Heart right ventricle (tissue), 16 donors: Measurements from ENCODE around the gene SECISBP2. TPM values are rescaled to one million over a fixed set of nuclear protein-coding genes. Genes with fewer than 3 reads are reported as not detected.

Experiments
- ATAC-seq, 8 donors: fragments of 200-7000 bp; cut with Tn5 transposase; one replicate each; pipeline ENCODE4 v1.9.1; 2020; ENCODE audit warnings: mild to moderate bottlenecking in 8 of 8, moderate library complexity in 8 of 8, moderate number of reproducible peaks in 1 of 8
- DNase-seq, 2 donors: peaks; one replicate each; pipeline ENCODE4 v3.0.0-alpha.2; 2020
- H3K27ac ChIP-seq, 10 donors: fragments of 200-600 bp; sonication (generic) in 2 of 10; one replicate each; pipeline versions ENCODE4 v1.5.0 to v1.8.0; 2020 to 2022; ENCODE audit warnings: mild to moderate bottlenecking in 3 of 10
- H3K27me3 ChIP-seq, 7 donors: fragments of 200-600 bp; one replicate each; pipeline ENCODE4 v1.8.0; 2021 to 2022; ENCODE audit warnings: mild to moderate bottlenecking in 2 of 7
- H3K36me3 ChIP-seq, 9 donors: fragments of 200-600 bp; sonication (generic) in 1 of 9; one replicate each; pipeline versions ENCODE4 v1.5.0 to v1.8.0; 2020 to 2022; ENCODE audit warnings: mild to moderate bottlenecking in 2 of 9
- H3K4me1 ChIP-seq, 9 donors: fragments of 200-600 bp; sonication (generic) in 1 of 9; one replicate each; pipeline versions ENCODE4 v1.5.0 to v1.8.0; 2020 to 2022; ENCODE audit warnings: mild to moderate bottlenecking in 4 of 9
- H3K4me3 ChIP-seq, 10 donors: fragments of 200-600 bp; sonication (generic) in 2 of 10; one replicate each; pipeline versions ENCODE4 v1.5.0 to v1.8.0; 2020 to 2022; ENCODE audit warnings: mild to moderate bottlenecking in 7 of 10, moderate library complexity in 2 of 10
- H3K9me3 ChIP-seq, 11 donors: fragments of 200-600 bp in 10 of 11; sonication (generic) in 2 of 11; one replicate each; pipeline versions ENCODE4 v1.5.0 to v1.8.0; 2013 to 2022; ENCODE audit warnings: mild to moderate bottlenecking in 2 of 11, control low read depth in 1 of 11, moderate library complexity in 1 of 11
- CTCF ChIP-seq, 9 donors: fragments of 200-600 bp; sonication (generic) in 2 of 9; IDR thresholded peaks; one replicate each; pipeline versions ENCODE4 v1.5.0 to v1.8.0; 2021 to 2022; ENCODE audit warnings: antibody characterized with exemption in 9 of 9, mild to moderate bottlenecking in 5 of 9, moderate library complexity in 1 of 9
- WGBS, 2 donors: extraction: QIAGEN DNeasy Blood & Tissue Kit; methylation state at CpG; one replicate each; pipeline ENCODE4 v1.1.7; 2013; ENCODE audit warnings: inconsistent platforms in 1 of 2; 5-methylcytosine and 5-hydroxymethylcytosine counted together
- intact Hi-C, 10 donors: fragments of 100-400 bp; cut with DNase I; formaldehyde crosslinking; loops; one replicate each; pipeline versions ENCODE4 v1.11.1 to v1.14.2; 2022
- polyA plus RNA-seq, 2 donors: library from polyadenylated mRNA; stranded (reverse); fragments of 200-250 nt; gene quantifications; one replicate each; pipeline ENCODE4 v1.2.3, GENCODE V29; 2013
- total RNA-seq, 10 donors: library from RNA; stranded (reverse); fragmentation: NEBNext Ultra II Directional in 3 of 10; extraction: Animal tissue kit (Norgen Biotek cat#: 25700) in 3 of 10; gene quantifications; one replicate each; pipeline versions ENCODE4 v1.2.1 to v1.2.4, GENCODE V29; 2021 to 2023
- donor health status: Arrhythmogenic right ventricular cardiomyopathy.
- donor health status: ischemic (EF 13 %, LVEDD 7.1; RV severe dilation, severe dysfunction).
- donor health status: healthy with polysubstance abuse.
- donor health status: DM: no; HTN: yes; CAD: no.
- donor health status: DM: no; HTN: no; CAD: no.
- donor health status: ischemic (EF 25% LVEDD 6.9; RV normal size, moderate dysfunction).
- donor health status: ischemic (EF 25% LVEDD 5.7; RV mildly dilated, moderate dysfunction).
- donor health status: healthy.
- donor health status: DM: yes; HTN: yes; CAD: no.
- donor health status: Ischemic cardiomyopathy.
- donor health status: ischemic (EF 35%, LVEDD 5.7; RV mildly dilated, moderate dysfunction).
- donor health status: nonischemic (EF 11% LVEDD 7.7; RV severe dilation, severe dysfunction).
- donor health status: DM: yes; HTN: yes; CAD: no.
- donor health status: PGD.
- donor health status: ischemic (EF 29% LVEDD 5.4; RV normal size, mild dysfunction).
- donor health status: nonischemic (EF 23%, LVEDD 6.1; RV moderate dilation, normal function).

Gene SECISBP2
- total and polyA plus RNA-seq, 12 donors, result 13.9 to 20.1 (median 17.0) TPM

GRCh38 chr9:89345476-89345875 is 27.2 kb downstream of the SECISBP2 start:
- no peaks in the 10 kb centered on the region for H3K9me3 ChIP-seq
- no peak overlapping the region for H3K27ac ChIP-seq
- TF ChIP-seq CTCF (IDR thresholded peaks at IDR 0.05), result no peak
- no peak overlapping the region for H3K4me3 ChIP-seq
- WGBS, 2 donors, result 96 to 98% methylated on average over 5 of the region's 5 CpGs
- intact Hi-C loops, result no loop called here
- H3K4me1 ChIP-seq, result no peaks in the 10 kb centered on the region
- no peak for DNase-seq
- no peak for ATAC-seq
- peaks cover 0 to 100% (median 82%) of the 10 kb centered on the region in 9 donors for H3K36me3 ChIP-seq
- no peaks in the 10 kb centered on the region for H3K27me3 ChIP-seq

GRCh38 chr9:89346696-89347095 is 28.4 kb downstream of the SECISBP2 start:
- Histone ChIP-seq H3K9me3 (no peaks in the 10 kb centered on the region), H3K4me1 (peaks cover 0 to 8% (median 3%) of the 10 kb centered on the region in 9 donors), H3K27me3 (no peaks in the 10 kb centered on the region), H3K4me3 (no peak overlapping the region), H3K27ac (no peak overlapping the region), H3K36me3 (peaks cover 0 to 100% (median 82%) of the 10 kb centered on the region in 9 donors)
- DNase-seq (no peak), ATAC-seq (no peak)
- intact Hi-C loops, result no loop called here
- TF ChIP-seq CTCF (IDR thresholded peaks at IDR 0.05), result no peak
- WGBS, 2 donors, result 80 to 82% methylated on average over 9 of the region's 9 CpGs

- peaks cover 0 to 18% (median 11%) of the 10 kb centered on the region in 9 donors for H3K4me1 ChIP-seq
- no peaks in the 10 kb centered on the region for H3K9me3 ChIP-seq
- 93 to 98% methylated on average over 5 of the region's 5 CpGs for WGBS, 2 donors
- TF ChIP-seq CTCF (IDR thresholded peaks at IDR 0.05), result no peak
- DNase-seq (no peak), ATAC-seq (no peak)
- H3K4me3 ChIP-seq, result no peak overlapping the region
- H3K27me3 ChIP-seq, result no peaks in the 10 kb centered on the region
- intact Hi-C loops, result no loop called here
- no peak overlapping the region for H3K27ac ChIP-seq
- H3K36me3 ChIP-seq, result peaks cover 0 to 100% (median 83%) of the 10 kb centered on the region in 9 donors
These were observed 29.4 kb downstream of the SECISBP2 start for GRCh38 chr9:89347651-89348050.

GRCh38 chr9:89349607-89350006 is 31.3 kb downstream of the SECISBP2 start:
- Histone ChIP-seq H3K36me3 (peaks cover 0 to 100% (median 81%) of the 10 kb centered on the region in 9 donors), H3K9me3 (no peaks in the 10 kb centered on the region), H3K27ac (no peak overlapping the region), H3K4me1 (peaks cover 0 to 30% (median 21%) of the 10 kb centered on the region in 9 donors), H3K27me3 (no peaks in the 10 kb centered on the region), H3K4me3 (no peak overlapping the region)
- ATAC-seq, result no peak
- DNase-seq, result no peak
- TF ChIP-seq CTCF (IDR thresholded peaks at IDR 0.05), result no peak
- intact Hi-C loops, result loop anchor here in 1 of 10 donors (10.0 kb wide), 1 partner anchor 195 kb away; no protein-coding TSS in a partner anchor
- 93 to 99% methylated on average over 6 of the region's 6 CpGs for WGBS, 2 donors
